Retina (tissue), 1 donor: ENCODE measurements around the gene CEP83.

Experiments
- DNase-seq: peaks from one replicate; pipeline ENCODE4 v3.0.0-alpha.2; 2016

Gene CEP83

DNA sequence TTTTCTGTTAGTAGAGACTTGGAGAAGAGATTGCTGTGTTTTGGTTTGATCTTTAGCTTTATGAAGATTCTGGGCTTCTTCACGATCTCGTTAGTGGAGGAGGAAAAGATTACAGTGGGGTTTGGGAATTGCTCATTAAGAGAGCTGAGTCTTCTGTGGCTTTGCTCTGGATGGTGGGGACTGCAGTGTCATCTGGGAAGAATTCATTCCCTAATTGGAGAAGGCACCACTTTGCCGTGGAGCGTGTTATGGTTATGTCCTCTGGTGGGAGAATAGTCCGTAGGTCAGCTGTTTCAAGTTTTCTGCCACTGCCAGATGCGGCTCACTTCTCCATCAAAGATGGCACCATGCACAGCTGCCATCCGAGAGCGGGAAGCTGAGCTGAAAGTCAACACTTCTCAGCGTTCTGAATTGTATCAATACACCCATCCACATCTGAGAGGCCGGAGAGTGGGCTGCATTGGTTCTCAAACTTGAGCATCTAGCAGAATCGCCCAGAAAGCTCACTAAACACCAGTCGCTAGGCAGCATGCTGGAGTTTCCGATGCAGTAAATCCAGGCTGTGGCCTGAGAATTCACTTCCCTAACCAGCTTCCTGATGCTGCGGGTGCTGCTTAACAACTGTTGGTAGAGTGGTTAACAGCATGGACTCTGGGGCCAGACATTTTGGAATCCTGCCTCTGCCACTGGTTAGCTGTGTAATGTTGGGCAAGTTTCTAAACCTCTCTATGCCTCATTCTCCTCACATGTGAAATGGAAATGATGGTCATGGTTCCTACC is 193.5 kb downstream of the CEP83 start:
- no peak for DNase-seq

- no peak for DNase-seq
Measured at GRCh38 chr12:94265539-94265938, 194.1 kb downstream of the CEP83 start.

DNA sequence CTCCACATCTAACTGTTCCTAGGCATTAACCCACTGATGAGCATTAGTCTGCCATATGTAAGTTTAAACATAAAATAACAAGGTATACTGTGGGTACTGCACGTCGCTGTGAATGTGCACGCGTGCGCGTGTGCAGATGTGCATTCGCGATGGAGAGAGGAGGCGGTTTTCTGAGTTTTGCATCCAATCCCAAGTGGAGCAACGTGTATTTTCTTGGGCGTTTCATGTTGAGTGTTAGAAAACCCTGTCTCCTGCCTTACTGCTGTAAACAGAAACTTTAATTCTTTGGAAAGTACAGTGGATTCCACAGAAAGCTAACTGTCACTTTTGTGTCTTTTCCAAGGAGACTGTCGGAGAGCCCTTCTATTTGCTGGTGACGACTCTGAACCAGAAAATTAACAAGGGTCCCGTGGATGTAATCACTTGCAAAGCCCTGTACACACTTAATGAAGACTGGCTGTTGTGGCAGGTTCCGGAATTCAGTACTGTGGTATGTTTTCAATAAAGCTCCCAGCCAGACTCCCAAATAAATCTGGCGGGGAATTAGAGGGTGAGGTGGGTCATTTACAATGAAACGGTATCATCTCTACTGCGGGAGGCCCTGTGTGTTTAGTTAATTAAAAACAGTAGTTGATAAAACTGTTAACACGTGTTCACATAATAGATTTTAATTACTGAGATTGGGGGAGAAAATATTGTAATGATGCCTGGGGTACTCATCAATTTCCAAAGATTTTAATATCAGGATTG is 194.8 kb downstream of the CEP83 start:
- DNase-seq: no peak

DNA sequence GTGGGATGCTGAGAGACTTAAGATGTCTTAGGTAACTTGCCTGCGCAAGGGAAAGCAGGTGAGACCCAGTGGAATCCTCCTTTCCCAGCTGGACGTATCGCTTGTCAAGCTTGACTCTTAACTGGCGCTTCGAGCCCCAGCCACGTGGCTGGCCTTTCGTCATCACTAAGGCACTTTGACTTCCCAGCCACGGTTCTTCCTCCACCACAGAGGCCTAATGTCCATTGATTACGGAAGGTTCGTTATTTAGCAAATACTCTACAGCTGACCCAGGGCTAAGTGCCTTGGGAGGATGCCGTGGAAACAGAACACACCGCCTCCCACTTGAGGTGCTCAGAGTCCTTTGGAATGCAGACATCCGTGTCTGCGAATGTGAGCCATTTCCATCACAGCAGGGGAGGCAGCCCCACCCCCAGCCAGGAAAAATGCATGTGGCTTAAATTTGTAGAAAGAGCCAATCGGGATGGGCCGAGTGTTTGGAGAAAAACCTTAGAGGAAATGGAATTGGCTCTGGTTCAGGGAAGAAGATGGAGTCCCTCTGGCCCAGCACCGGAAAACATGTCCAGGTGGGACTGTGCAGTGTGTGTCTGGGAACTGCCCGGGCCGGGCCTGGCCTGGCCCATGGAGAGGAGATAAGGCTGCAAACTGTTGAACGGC is 195.6 kb downstream of the CEP83 start:
- DNase-seq: no peak

DNA sequence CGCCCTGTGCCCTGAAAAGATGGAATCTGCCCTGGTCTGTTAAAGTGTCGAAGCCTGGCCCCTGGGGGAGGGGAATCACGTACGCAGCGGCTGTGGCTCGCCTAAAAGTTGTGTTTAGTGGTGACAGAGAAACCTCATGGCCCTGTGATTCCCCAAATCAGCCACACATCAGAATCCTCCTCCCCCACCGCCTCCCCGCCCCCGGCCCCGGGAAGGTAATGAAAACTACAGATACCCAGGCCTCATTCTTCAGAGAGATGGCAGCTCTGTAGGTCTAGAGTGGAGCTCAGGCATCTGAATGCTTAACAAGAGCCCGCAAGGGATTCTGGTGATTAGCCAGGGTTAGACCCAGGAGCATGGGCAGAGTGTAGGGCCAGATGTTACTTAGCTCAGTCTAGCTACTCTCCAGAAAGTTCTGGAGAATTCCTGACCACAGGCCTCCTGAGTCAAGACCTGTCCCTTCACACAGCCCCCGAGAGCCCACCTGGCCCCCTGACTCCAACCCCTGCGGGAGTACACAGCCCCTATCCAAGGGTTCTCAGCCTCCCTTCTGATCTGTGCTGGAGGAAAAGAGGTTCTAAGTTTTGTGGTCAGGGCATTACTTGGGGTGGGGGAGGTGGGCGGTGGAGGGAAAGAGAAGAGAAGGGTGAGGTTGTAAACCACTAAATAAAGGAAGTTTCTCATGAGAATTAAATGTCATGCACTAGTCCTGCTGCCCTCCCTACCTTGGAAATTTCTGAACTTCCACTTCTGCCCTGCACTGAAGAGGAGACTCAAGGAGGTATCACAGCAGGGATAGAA is 196.5 kb downstream of the CEP83 start:
- no peak for DNase-seq

DNA sequence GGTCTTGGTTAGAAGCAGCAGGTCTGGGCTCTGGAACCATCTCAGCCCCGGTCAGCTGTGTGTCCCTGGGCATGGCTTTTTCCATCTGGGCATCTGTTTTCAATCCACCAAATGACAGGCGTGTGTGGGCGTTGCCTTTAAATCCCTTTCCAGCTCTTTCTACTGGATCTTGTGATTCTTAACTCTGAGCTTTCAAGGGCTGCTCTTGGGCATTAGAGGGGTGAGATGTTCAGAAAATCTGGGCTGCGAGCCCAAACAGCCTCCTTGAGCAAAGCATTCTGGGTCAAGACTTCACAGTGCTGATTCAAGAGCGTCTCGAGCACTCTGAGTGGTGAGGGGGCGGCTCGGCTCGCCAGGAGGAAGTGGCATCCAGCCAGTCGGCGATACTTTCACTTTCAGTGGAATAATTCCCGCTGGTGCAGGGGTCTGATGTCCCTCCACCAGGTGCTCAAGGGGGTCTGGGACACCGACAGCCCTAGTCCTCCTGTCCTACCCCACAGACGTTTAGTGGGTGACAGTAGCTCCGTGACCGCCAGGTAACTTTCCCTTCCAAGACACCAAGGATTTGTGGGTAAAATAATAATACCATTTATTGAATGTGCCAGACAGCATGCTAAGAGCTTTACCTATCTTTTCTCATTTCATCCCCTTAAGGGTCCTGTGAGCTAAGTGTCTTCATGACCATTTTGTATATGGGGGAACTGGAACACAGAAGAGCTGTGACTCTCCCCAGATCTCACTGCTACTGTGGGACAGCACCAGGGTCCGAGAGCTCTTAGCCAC is 197.2 kb downstream of the CEP83 start:
- DNase-seq: no peak

GRCh38 chr12:94261786-94262185 is 197.9 kb downstream of the CEP83 start:
- DNase-seq: no peak

- peak; percentile 62 for DNase-seq
Measured at GRCh38 chr12:94261119-94261518, 198.5 kb downstream of the CEP83 start.

DNA sequence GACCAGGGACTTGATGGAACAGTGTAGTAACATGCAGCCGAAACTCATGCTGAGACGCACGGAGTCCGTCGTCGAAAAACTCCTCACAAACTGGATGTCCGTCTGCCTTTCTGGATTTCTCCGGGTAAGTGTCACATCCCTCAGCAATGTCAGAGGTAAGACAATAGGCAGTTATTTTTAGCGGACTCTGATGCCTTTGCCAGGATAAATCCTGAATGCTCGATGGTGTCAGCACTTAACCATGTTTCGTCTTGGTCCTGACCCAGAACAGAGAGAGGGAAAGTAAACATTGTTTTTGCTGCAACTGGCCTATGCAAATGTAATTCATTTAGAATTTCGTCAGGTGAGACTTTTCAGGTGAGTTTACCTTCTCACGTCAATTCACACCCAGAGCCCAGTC is 198.9 kb downstream of the CEP83 start:
- DNase-seq: no peak

DNA sequence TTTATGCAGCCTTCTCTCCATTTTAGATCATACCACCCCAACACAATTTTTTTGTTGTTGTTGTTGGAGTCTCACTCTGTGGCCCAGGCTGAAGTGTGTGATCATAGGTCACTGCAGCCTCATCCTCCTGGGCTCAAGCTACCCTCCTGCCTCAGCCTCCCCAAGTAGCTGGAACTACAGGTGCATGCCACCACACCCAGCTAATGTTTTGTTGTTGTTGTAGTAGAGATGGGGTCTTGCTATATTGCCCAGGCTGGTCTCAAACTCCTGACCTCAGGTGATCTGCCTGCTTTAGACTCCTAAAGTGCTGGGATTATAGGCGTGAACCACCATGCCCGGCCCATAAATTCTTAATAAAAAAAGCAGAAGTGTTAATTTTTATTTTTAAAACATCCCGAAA is 199.7 kb downstream of the CEP83 start:
- DNase-seq: no peak

- no peak for DNase-seq
Measured at GRCh38 chr12:94258593-94258992, 201.1 kb downstream of the CEP83 start.
